ENCODE data around the gene GPR143.

The GPR143 gene

GRCh38 chrX:9747644-9748043 is 18.0 kb downstream of the GPR143 start:
- peaks cover 6% of the 10 kb centered on the region for H3K9me3 Mint-ChIP-seq
- H3K27ac Mint-ChIP-seq, result no peak overlapping the region
- no peak overlapping the region for H3K4me3 Mint-ChIP-seq
- peaks cover 9% of the 10 kb centered on the region for H3K36me3 Mint-ChIP-seq (ENCODE audit: low read depth)
- DNase-seq (no peak), ATAC-seq (no peak)
- peaks cover 17% of the 10 kb centered on the region for H3K4me1 Mint-ChIP-seq
- H3K27me3 Mint-ChIP-seq, result peaks cover 3% of the 10 kb centered on the region

GRCh38 chrX:9746148-9746888 is 19.3 kb downstream of the GPR143 start:
- Mint-ChIP-seq H3K27ac (no peak overlapping the region), H3K36me3 (ENCODE audit: low read depth) (peaks cover 9% of the 10 kb centered on the region), H3K4me3 (no peak overlapping the region), H3K27me3 (peaks cover 3% of the 10 kb centered on the region), H3K9me3 (peaks cover 6% of the 10 kb centered on the region), H3K4me1 (peaks cover 17% of the 10 kb centered on the region)
- DNase-seq, result no peak
- ATAC-seq, result no peak

GRCh38 chrX:9745417-9746115 is 20.1 kb downstream of the GPR143 start:
- H3K36me3 Mint-ChIP-seq (ENCODE audit: low read depth), result peaks cover 9% of the 10 kb centered on the region
- peaks cover 6% of the 10 kb centered on the region for H3K9me3 Mint-ChIP-seq
- H3K4me3 Mint-ChIP-seq, result no peak overlapping the region
- H3K27ac Mint-ChIP-seq, result no peak overlapping the region
- peaks cover 17% of the 10 kb centered on the region for H3K4me1 Mint-ChIP-seq
- peaks cover 3% of the 10 kb centered on the region for H3K27me3 Mint-ChIP-seq
- DNase-seq, result no peak
- peak; percentile 10 for ATAC-seq

- Mint-ChIP-seq H3K27ac (no peak overlapping the region), H3K9me3 (no peaks in the 10 kb centered on the region), H3K27me3 (peaks cover 6% of the 10 kb centered on the region), H3K4me3 (no peak overlapping the region), H3K36me3 (ENCODE audit: low read depth) (peaks cover 2% of the 10 kb centered on the region), H3K4me1 (no peaks in the 10 kb centered on the region)
- ATAC-seq, result no peak
- no peak for DNase-seq
Observed at GRCh38 chrX:9739130-9739529, 26.5 kb downstream of the GPR143 start.

GRCh38 chrX:9738151-9738550 is 27.5 kb downstream of the GPR143 start:
- Mint-ChIP-seq H3K9me3 (no peaks in the 10 kb centered on the region), H3K4me3 (no peak overlapping the region), H3K4me1 (no peaks in the 10 kb centered on the region), H3K36me3 (ENCODE audit: low read depth) (no peaks in the 10 kb centered on the region), H3K27ac (no peak overlapping the region), H3K27me3 (peaks cover 8% of the 10 kb centered on the region)
- no peak for DNase-seq
- no peak for ATAC-seq

- Mint-ChIP-seq H3K27me3 (peaks cover 8% of the 10 kb centered on the region), H3K4me1 (no peaks in the 10 kb centered on the region), H3K9me3 (no peaks in the 10 kb centered on the region), H3K36me3 (ENCODE audit: low read depth) (no peaks in the 10 kb centered on the region), H3K4me3 (no peak overlapping the region), H3K27ac (no peak overlapping the region)
- no peak for ATAC-seq
- no peak for DNase-seq
Observed at GRCh38 chrX:9737363-9737762, 28.3 kb downstream of the GPR143 start.

GRCh38 chrX:9730752-9731151 is 34.9 kb downstream of the GPR143 start:
- no peak overlapping the region for H3K27ac Mint-ChIP-seq
- peaks cover 2% of the 10 kb centered on the region for H3K36me3 Mint-ChIP-seq (ENCODE audit: low read depth)
- ATAC-seq, result no peak
- peaks cover 8% of the 10 kb centered on the region for H3K27me3 Mint-ChIP-seq
- no peaks in the 10 kb centered on the region for H3K4me1 Mint-ChIP-seq
- DNase-seq, result no peak
- no peak overlapping the region for H3K4me3 Mint-ChIP-seq
- H3K9me3 Mint-ChIP-seq, result peaks cover 12% of the 10 kb centered on the region

- Mint-ChIP-seq H3K36me3 (ENCODE audit: low read depth) (peaks cover 2% of the 10 kb centered on the region), H3K9me3 (peaks cover 12% of the 10 kb centered on the region), H3K27ac (no peak overlapping the region), H3K4me1 (no peaks in the 10 kb centered on the region), H3K27me3 (peaks cover 8% of the 10 kb centered on the region), H3K4me3 (no peak overlapping the region)
- ATAC-seq (no peak), DNase-seq (no peak)
Observed at GRCh38 chrX:9730078-9730477, 35.6 kb downstream of the GPR143 start.

- H3K27ac Mint-ChIP-seq, result no peak overlapping the region
- peaks cover 2% of the 10 kb centered on the region for H3K36me3 Mint-ChIP-seq (ENCODE audit: low read depth)
- peaks cover 12% of the 10 kb centered on the region for H3K9me3 Mint-ChIP-seq
- H3K4me1 Mint-ChIP-seq, result no peaks in the 10 kb centered on the region
- ATAC-seq (no peak), DNase-seq (no peak)
- H3K4me3 Mint-ChIP-seq, result no peak overlapping the region
- H3K27me3 Mint-ChIP-seq, result peaks cover 7% of the 10 kb centered on the region
Observed at GRCh38 chrX:9729171-9729885, 36.3 kb downstream of the GPR143 start.

GRCh38 chrX:9728261-9728660 is 37.4 kb downstream of the GPR143 start:
- H3K27me3 Mint-ChIP-seq, result peaks cover 4% of the 10 kb centered on the region
- H3K36me3 Mint-ChIP-seq (ENCODE audit: low read depth), result peaks cover 3% of the 10 kb centered on the region
- ATAC-seq, result no peak
- peaks cover 12% of the 10 kb centered on the region for H3K9me3 Mint-ChIP-seq
- H3K4me1 Mint-ChIP-seq, result no peaks in the 10 kb centered on the region
- no peak overlapping the region for H3K4me3 Mint-ChIP-seq
- DNase-seq, result no peak
- H3K27ac Mint-ChIP-seq, result no peak overlapping the region

GRCh38 chrX:9724711-9725110 is 40.9 kb downstream of the GPR143 start:
- DNase-seq, result no peak
- Mint-ChIP-seq H3K4me1 (no peaks in the 10 kb centered on the region), H3K36me3 (ENCODE audit: low read depth) (peaks cover 30% of the 10 kb centered on the region), H3K9me3 (peaks cover 19% of the 10 kb centered on the region), H3K27ac (no peak overlapping the region), H3K4me3 (no peak overlapping the region), H3K27me3 (peaks cover 4% of the 10 kb centered on the region)
- no peak for ATAC-seq

GRCh38 chrX:9717376-9717775 is 48.3 kb downstream of the GPR143 start:
- peaks cover 58% of the 10 kb centered on the region for H3K36me3 Mint-ChIP-seq (ENCODE audit: low read depth)
- peaks cover 12% of the 10 kb centered on the region for H3K9me3 Mint-ChIP-seq
- no peak for ATAC-seq
- no peak overlapping the region for H3K4me3 Mint-ChIP-seq
- H3K4me1 Mint-ChIP-seq, result no peaks in the 10 kb centered on the region
- H3K27me3 Mint-ChIP-seq, result no peaks in the 10 kb centered on the region
- no peak for DNase-seq
- H3K27ac Mint-ChIP-seq, result no peak overlapping the region

GRCh38 chrX:9710332-9710731 is 55.3 kb downstream of the GPR143 start:
- Mint-ChIP-seq H3K4me3 (no peak overlapping the region), H3K27ac (no peak overlapping the region), H3K27me3 (no peaks in the 10 kb centered on the region), H3K36me3 (ENCODE audit: low read depth) (peaks cover 26% of the 10 kb centered on the region), H3K9me3 (no peaks in the 10 kb centered on the region), H3K4me1 (peaks cover 6% of the 10 kb centered on the region)
- ATAC-seq (no peak), DNase-seq (no peak)

- Mint-ChIP-seq H3K36me3 (ENCODE audit: low read depth) (peaks cover 31% of the 10 kb centered on the region), H3K4me1 (peaks cover 6% of the 10 kb centered on the region), H3K27me3 (no peaks in the 10 kb centered on the region), H3K27ac (no peak overlapping the region), H3K4me3 (no peak overlapping the region), H3K9me3 (no peaks in the 10 kb centered on the region)
- peak; percentile 73 for DNase-seq
- ATAC-seq, result peak; percentile 79
Observed at GRCh38 chrX:9708923-9709553, 56.6 kb downstream of the GPR143 start.
